AG08396 (cell line): Measurements from ENCODE around the gene BRD2.

Experiments used
- DNase-seq: peaks from one replicate; pipeline ENCODE4 v3.0.0; 2012; ENCODE audit warnings: low spot score, mixed read lengths

The BRD2 gene

GRCh38 chr6:32972353-32973143, 4.2 kb downstream of the BRD2 start:
- no peak for DNase-seq

- no peak for DNase-seq
Measured at GRCh38 chr6:32973144-32974015, 5.0 kb downstream of the BRD2 start.

GRCh38 chr6:32974016-32974333, 5.6 kb downstream of the BRD2 start:
- DNase-seq = peak; percentile 59

GRCh38 chr6:32974541-32975308, 6.3 kb downstream of the BRD2 start:
- DNase-seq = no peak

GRCh38 chr6:32975886-32976285, 7.5 kb downstream of the BRD2 start:
- no peak for DNase-seq

- no peak for DNase-seq
Measured at GRCh38 chr6:32976334-32977069, 8.1 kb downstream of the BRD2 start.

GRCh38 chr6:32977272-32977952, 9.0 kb downstream of the BRD2 start:
- DNase-seq = no peak

- no peak for DNase-seq
Measured at GRCh38 chr6:32977953-32978324, 9.5 kb downstream of the BRD2 start.

- DNase-seq = no peak
Measured at GRCh38 chr6:32979720-32980487, 11.5 kb downstream of the BRD2 start.

GRCh38 chr6:32980488-32981038, 12.2 kb downstream of the BRD2 start:
- DNase-seq = no peak

- DNase-seq = no peak
Measured at GRCh38 chr6:32982084-32982701, 13.8 kb downstream of the BRD2 start.

- no peak for DNase-seq
Measured at GRCh38 chr6:32982702-32983492, 14.5 kb downstream of the BRD2 start.

GRCh38 chr6:32983493-32983848, 15.1 kb downstream of the BRD2 start:
- DNase-seq = no peak

GRCh38 chr6:32983964-32984621, 15.7 kb downstream of the BRD2 start:
- DNase-seq = no peak

GRCh38 chr6:32984622-32985389, 16.4 kb downstream of the BRD2 start:
- DNase-seq = peak; percentile 64

GRCh38 chr6:32989368-32989767, 21.0 kb downstream of the BRD2 start:
- DNase-seq = no peak

GRCh38 chr6:32991972-32992371, 23.6 kb downstream of the BRD2 start:
- no peak for DNase-seq
